ENCODE data around the gene TLX1. TPM values are rescaled to one million over a fixed set of nuclear protein-coding genes. Genes with fewer than 3 reads are reported as not detected.

Gene TLX1
- total and polyA plus RNA-seq, 2 experiments from 2014 or later: 0.68 TPM; not detected in 1

GRCh38 chr10:101136708-101137121, 5.6 kb downstream of the TLX1 start:
- Histone ChIP-seq H2AFZ (no peak overlapping the region), H3K36me3 (replicated peaks; ENCODE audit: insufficient read depth, low read depth) (no peaks in the 10 kb centered on the region), H4K20me1 (ENCODE audit: insufficient read depth, poor library complexity, severe bottlenecking) (no peaks in the 10 kb centered on the region)

DNA sequence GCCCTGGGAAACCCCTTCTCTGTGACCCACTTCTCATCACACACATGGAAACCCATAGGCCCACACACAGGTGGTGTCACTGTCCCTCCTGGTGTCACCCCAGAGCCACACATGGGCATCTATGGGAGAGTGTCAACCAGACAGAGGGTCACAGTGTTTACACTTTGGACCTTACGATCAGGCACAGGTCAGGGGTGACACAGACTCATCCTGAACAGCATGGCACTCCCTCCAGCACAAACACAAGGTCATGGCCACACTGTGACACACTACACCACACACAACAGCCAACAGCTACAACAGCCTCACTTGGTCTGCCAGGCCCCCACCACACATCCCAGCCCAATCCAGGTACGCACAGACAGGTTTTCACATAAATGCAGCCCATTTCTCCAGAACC, 6.2 kb downstream of the TLX1 start:
- no peaks in the 10 kb centered on the region for H3K4me1 ChIP-seq (ENCODE audit: insufficient read depth)
- no peaks in the 10 kb centered on the region for H3K9me2 ChIP-seq (replicated peaks; ENCODE audit: insufficient read depth)
- H3K79me2 ChIP-seq: no peaks in the 10 kb centered on the region
- peaks cover 99% of the 10 kb centered on the region for H3K27me3 ChIP-seq
- TF ChIP-seq EZH2 (IDR thresholded peaks at IDR 0.05; ENCODE audit: borderline replicate concordance) (no peak), EZH2phosphoT487 (IDR thresholded peaks at IDR 0.05; ENCODE audit: low read depth, severe bottlenecking, unreplicated experiment) (no peak)
- no peaks in the 10 kb centered on the region for H4K20me1 ChIP-seq (ENCODE audit: insufficient read depth, poor library complexity, severe bottlenecking)
- no peak for DNase-seq (ENCODE audit: low spot score)
- no peaks in the 10 kb centered on the region for H3K36me3 ChIP-seq (replicated peaks; ENCODE audit: insufficient read depth, low read depth)
- no peak overlapping the region for H2AFZ ChIP-seq
- no peak overlapping the region for H3K4me3 ChIP-seq
- H3K9me3 ChIP-seq (ENCODE audit: low read depth): no peaks in the 10 kb centered on the region
- H3K27ac ChIP-seq: no peak overlapping the region
- H3K4me2 ChIP-seq: no peak overlapping the region
- 56% methylated on average over 2 of the region's 2 CpGs for WGBS (ENCODE audit: low lambda C conversion rate, missing lambda C conversion rate)

More at GRCh38 chr10:101136708-101137121, 5.6 kb downstream of the TLX1 start:
- WGBS (ENCODE audit: low lambda C conversion rate, missing lambda C conversion rate): 26% methylated on average over 25 of the region's 26 CpGs
- no peak for DNase-seq (ENCODE audit: low spot score)
- H3K27ac ChIP-seq: no peak overlapping the region
- no peak overlapping the region for H3K4me3 ChIP-seq
- TF ChIP-seq EZH2phosphoT487 (IDR thresholded peaks at IDR 0.05; ENCODE audit: low read depth, severe bottlenecking, unreplicated experiment) (no peak), EZH2 (IDR thresholded peaks at IDR 0.05; ENCODE audit: borderline replicate concordance) (no peak)
- TF ChIP-seq, protein P1, sequence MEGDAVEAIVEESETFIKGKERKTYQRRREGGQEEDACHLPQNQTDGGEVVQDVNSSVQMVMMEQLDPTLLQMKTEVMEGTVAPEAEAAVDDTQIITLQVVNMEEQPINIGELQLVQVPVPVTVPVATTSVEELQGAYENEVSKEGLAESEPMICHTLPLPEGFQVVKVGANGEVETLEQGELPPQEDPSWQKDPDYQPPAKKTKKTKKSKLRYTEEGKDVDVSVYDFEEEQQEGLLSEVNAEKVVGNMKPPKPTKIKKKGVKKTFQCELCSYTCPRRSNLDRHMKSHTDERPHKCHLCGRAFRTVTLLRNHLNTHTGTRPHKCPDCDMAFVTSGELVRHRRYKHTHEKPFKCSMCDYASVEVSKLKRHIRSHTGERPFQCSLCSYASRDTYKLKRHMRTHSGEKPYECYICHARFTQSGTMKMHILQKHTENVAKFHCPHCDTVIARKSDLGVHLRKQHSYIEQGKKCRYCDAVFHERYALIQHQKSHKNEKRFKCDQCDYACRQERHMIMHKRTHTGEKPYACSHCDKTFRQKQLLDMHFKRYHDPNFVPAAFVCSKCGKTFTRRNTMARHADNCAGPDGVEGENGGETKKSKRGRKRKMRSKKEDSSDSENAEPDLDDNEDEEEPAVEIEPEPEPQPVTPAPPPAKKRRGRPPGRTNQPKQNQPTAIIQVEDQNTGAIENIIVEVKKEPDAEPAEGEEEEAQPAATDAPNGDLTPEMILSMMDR (IDR thresholded peaks at IDR 0.05; ENCODE audit: poor library complexity): no peak
- H3K27me3 ChIP-seq: peaks cover 100% of the 10 kb centered on the region
- H3K4me2 ChIP-seq: no peak overlapping the region
- no peaks in the 10 kb centered on the region for H3K79me2 ChIP-seq
- peaks cover 4% of the 10 kb centered on the region for H3K4me1 ChIP-seq (ENCODE audit: insufficient read depth)
- no peaks in the 10 kb centered on the region for H3K9me3 ChIP-seq (ENCODE audit: low read depth)
- H3K9me2 ChIP-seq (replicated peaks; ENCODE audit: insufficient read depth): no peaks in the 10 kb centered on the region

- Histone ChIP-seq H3K27ac (no peak overlapping the region), H3K9me3 (ENCODE audit: low read depth) (no peaks in the 10 kb centered on the region), H3K4me3 (no peak overlapping the region), H3K4me1 (ENCODE audit: insufficient read depth) (no peaks in the 10 kb centered on the region), H3K9me2 (replicated peaks; ENCODE audit: insufficient read depth) (no peaks in the 10 kb centered on the region), H2AFZ (no peak overlapping the region), H4K20me1 (ENCODE audit: insufficient read depth, poor library complexity, severe bottlenecking) (no peaks in the 10 kb centered on the region), H3K4me2 (no peak overlapping the region), H3K36me3 (replicated peaks; ENCODE audit: insufficient read depth, low read depth) (no peaks in the 10 kb centered on the region), H3K27me3 (peaks cover 97% of the 10 kb centered on the region), H3K79me2 (no peaks in the 10 kb centered on the region)
- 32% methylated on average over 8 of the region's 8 CpGs for WGBS (ENCODE audit: low lambda C conversion rate, missing lambda C conversion rate)
- no peak for DNase-seq (ENCODE audit: low spot score)
- TF ChIP-seq, protein P1 (IDR thresholded peaks at IDR 0.05; ENCODE audit: poor library complexity): no peak
- no peak for TF ChIP-seq EZH2 (IDR thresholded peaks at IDR 0.05; ENCODE audit: borderline replicate concordance)
- TF ChIP-seq EZH2phosphoT487 (IDR thresholded peaks at IDR 0.05; ENCODE audit: low read depth, severe bottlenecking, unreplicated experiment): no peak
These were observed 7.8 kb downstream of the TLX1 start for GRCh38 chr10:101138788-101139420.

GRCh38 chr10:101139421-101139911, 8.4 kb downstream of the TLX1 start:
- no peaks in the 10 kb centered on the region for H3K9me3 ChIP-seq (ENCODE audit: low read depth)
- DNase-seq (ENCODE audit: low spot score): no peak
- TF ChIP-seq, protein P1 (IDR thresholded peaks at IDR 0.05; ENCODE audit: poor library complexity): peak; percentile 17
- TF ChIP-seq EZH2phosphoT487 (IDR thresholded peaks at IDR 0.05; ENCODE audit: low read depth, severe bottlenecking, unreplicated experiment) (peak; percentile 27), EZH2 (IDR thresholded peaks at IDR 0.05; ENCODE audit: borderline replicate concordance) (no peak)
- no peaks in the 10 kb centered on the region for H3K4me1 ChIP-seq (ENCODE audit: insufficient read depth)
- H3K27ac ChIP-seq: no peak overlapping the region
- no peaks in the 10 kb centered on the region for H4K20me1 ChIP-seq (ENCODE audit: insufficient read depth, poor library complexity, severe bottlenecking)
- H3K4me2 ChIP-seq: no peak overlapping the region
- no peaks in the 10 kb centered on the region for H3K79me2 ChIP-seq
- H3K36me3 ChIP-seq (replicated peaks; ENCODE audit: insufficient read depth, low read depth): no peaks in the 10 kb centered on the region
- WGBS (ENCODE audit: low lambda C conversion rate, missing lambda C conversion rate): 9% methylated on average over 29 of the region's 30 CpGs
- H3K4me3 ChIP-seq: no peak overlapping the region
- H2AFZ ChIP-seq: no peak overlapping the region
- no peaks in the 10 kb centered on the region for H3K9me2 ChIP-seq (replicated peaks; ENCODE audit: insufficient read depth)
- peaks cover 97% of the 10 kb centered on the region for H3K27me3 ChIP-seq
